HG03280 (cell line): ENCODE results near the gene CYSLTR1.
"Not testable (repeated sequence)": the region's sequence is repeated elsewhere in the genome, so short reads cannot be mapped to it uniquely, and the experiment has no call there.

Experiments
- ATAC-seq: cut with Tn5 transposase; IDR thresholded peaks from one replicate; pipeline ENCODE4 v1.9.1; 2021; ENCODE audit warnings: mild to moderate bottlenecking, moderate library complexity; ENCODE audit not compliant: unreplicated experiment

The CYSLTR1 gene

DNA sequence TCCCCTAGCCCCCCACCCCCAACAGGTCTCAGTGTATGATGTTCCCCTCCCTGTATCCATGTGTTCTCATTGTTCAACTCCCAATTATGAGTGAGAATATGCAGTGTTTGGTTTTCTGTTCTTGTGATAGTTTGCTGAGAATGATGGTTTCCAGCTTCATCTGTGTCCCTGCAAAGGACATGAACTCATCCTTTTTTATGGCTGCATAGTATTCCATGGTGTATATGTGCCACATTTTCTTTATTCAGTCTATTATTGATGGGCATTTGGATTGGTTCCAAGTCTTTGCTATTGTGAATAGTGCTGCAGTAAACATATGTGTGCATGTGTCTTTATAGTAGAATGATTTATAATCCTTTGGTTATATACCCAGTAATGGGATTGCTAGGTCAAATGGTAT lies 101.4 kb downstream of the CYSLTR1 start:
- not testable (repeated sequence) for ATAC-seq
